ENCODE results near the gene SYTL2. TPM values are rescaled to one million over a fixed set of nuclear protein-coding genes. Genes with fewer than 3 reads are reported as not detected.
"Not testable (repeated sequence)": the region's sequence is repeated elsewhere in the genome, so short reads cannot be mapped to it uniquely, and the experiment has no call there.

SYTL2 gene
- total and polyA plus RNA-seq, 4 donors, result 29.2 to 57.4 (median 48.5) TPM

DNA sequence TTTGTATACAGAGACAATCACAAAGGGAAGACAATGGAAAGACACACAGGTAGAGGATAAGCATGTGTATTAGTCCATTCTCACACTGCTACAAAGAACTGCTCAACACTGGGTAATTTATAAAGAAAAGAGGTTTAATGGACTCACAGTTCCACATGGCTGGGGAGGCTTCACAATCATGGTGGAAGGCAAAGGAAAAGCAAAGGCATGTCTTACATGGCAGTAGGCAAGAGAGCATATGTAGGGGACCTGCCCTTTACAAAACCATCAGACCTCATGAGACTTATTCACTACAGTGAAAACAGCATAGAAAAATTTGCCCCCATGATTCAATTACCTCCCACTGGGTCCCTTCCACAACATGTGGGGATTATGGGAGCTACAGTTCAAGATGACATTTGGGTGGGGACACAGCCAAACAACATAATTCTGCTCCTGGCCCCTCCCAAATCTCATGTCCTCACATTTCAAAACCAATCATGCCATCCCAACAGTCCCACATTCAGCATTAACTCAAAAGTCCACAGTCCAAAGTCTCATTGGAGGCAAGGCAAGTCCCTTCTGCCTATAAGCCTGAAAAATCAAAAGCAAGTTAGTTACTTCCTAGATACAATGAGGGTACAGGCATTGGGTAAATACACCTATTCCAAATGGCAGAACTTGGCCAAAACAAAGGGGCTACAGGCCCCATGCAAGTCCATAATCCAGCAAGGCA lies 139.8 kb downstream of the SYTL2 start:
- H3K4me1 ChIP-seq (ENCODE audit: control insufficient read depth in 1 of 2, insufficient read depth in 2 of 2, low read length in 2 of 2); H3K27ac ChIP-seq (ENCODE audit: low read depth in 1 of 2, low read length in 2 of 2); DNase-seq; ATAC-seq (ENCODE audit: low FRiP score); H3K9me3 ChIP-seq (ENCODE audit: control insufficient read depth, low read length); H3K27me3 ChIP-seq (ENCODE audit: control insufficient read depth in 1 of 2, insufficient read depth in 2 of 2, low read length in 1 of 2); H3K36me3 ChIP-seq (ENCODE audit: control insufficient read depth in 1 of 2, insufficient read depth in 2 of 2, low read length in 1 of 2); intact Hi-C loops (cut with DNase I); H3K4me3 ChIP-seq (ENCODE audit: low read length in 2 of 2): not testable (repeated sequence)

DNA sequence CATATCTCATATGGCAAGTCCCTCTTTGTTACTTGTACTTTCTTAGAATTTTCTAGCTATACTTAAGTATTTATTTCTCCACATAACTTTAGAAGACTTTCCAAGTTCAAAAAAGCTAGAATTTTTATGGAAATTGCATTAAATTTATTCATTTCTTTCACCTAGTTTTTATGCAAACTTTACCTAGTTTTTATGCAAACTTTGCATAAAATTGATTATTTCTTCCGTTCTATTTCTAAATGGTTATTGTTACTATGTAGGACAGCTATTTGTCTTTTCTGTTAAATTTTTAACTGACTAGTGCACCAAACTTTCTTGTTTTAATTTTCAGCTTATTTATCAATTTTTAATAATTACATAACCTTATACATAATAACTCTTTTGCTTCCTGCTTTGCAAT lies 142.8 kb downstream of the SYTL2 start:
- no peaks in the 10 kb centered on the region for H3K4me1 ChIP-seq (ENCODE audit: control insufficient read depth in 1 of 2, insufficient read depth in 2 of 2, low read length in 2 of 2)
- intact Hi-C loops (cut with DNase I), result no loop called here
- no peaks in the 10 kb centered on the region for H3K27me3 ChIP-seq (ENCODE audit: control insufficient read depth in 1 of 2, insufficient read depth in 2 of 2, low read length in 1 of 2)
- ATAC-seq (ENCODE audit: low FRiP score), result no peak
- 92 to 94% methylated on average over 1 of the region's 1 CpG for WGBS, 2 donors
- H3K36me3 ChIP-seq (ENCODE audit: control insufficient read depth in 1 of 2, insufficient read depth in 2 of 2, low read length in 1 of 2), result no peaks in the 10 kb centered on the region
- no peak overlapping the region for H3K27ac ChIP-seq (ENCODE audit: low read depth in 1 of 2, low read length in 2 of 2)
- DNase-seq, result no peak
- no peak overlapping the region for H3K4me3 ChIP-seq (ENCODE audit: low read length in 2 of 2)
- no peaks in the 10 kb centered on the region for H3K9me3 ChIP-seq (ENCODE audit: control insufficient read depth, low read length)

DNA sequence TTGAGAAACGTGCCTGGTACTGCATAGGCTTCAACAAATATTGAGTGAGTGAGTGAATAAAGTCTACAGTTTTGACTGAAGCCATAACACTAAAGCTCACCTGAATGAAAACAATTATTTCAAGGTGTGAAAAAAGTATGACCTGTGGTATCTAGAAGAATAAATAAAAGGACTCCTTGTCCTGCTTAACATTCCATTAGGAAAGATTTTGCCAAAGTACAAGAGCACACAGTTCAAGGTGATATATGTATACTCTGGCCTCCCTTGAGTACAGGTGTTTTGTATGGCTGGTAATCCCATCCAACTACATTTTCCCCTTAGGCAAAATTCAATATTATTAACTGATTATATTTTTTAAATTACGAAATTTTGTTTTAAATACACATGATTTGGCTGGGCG lies 144.3 kb downstream of the SYTL2 start:
- whole genome bisulfite sequencing, 2 donors, result 85 to 87% methylated on average over 3 of the region's 3 CpGs

DNA sequence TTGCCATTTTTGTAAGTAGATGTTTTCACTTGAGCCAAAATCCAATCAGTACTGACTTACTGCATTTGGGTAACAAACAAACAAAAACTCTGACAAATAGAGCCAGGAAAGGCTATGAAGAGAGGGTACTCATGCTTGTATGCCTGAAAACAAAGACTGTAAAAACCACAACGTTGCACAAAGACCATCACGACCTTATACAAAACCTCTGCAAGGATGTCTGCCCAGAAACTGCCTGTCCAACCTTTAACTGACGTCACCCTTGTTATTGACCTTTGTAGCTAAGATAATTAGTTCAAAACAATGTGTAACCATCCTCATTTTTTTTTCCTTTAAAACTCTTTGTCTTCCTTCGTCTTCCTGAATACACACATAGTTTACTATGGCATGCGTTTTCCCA lies 145.2 kb downstream of the SYTL2 start:
- 81% methylated on average over 5 of the region's 5 CpGs for WGBS, 2 donors

More for the DNA sequence above, 144.3 kb downstream of the SYTL2 start:
- H3K27me3 ChIP-seq (ENCODE audit: control insufficient read depth in 1 of 2, insufficient read depth in 2 of 2, low read length in 1 of 2), result no peaks in the 10 kb centered on the region
- DNase-seq (no peak), ATAC-seq (ENCODE audit: low FRiP score) (no peak)
- no peak overlapping the region for H3K4me3 ChIP-seq (ENCODE audit: low read length in 2 of 2)
- H3K36me3 ChIP-seq (ENCODE audit: control insufficient read depth in 1 of 2, insufficient read depth in 2 of 2, low read length in 1 of 2), result no peaks in the 10 kb centered on the region
- H3K9me3 ChIP-seq (ENCODE audit: control insufficient read depth, low read length), result no peaks in the 10 kb centered on the region
- H3K27ac ChIP-seq (ENCODE audit: low read depth in 1 of 2, low read length in 2 of 2), result no peak overlapping the region
- no peaks in the 10 kb centered on the region for H3K4me1 ChIP-seq (ENCODE audit: control insufficient read depth in 1 of 2, insufficient read depth in 2 of 2, low read length in 2 of 2)
- intact Hi-C loops (cut with DNase I), result no loop called here

DNA sequence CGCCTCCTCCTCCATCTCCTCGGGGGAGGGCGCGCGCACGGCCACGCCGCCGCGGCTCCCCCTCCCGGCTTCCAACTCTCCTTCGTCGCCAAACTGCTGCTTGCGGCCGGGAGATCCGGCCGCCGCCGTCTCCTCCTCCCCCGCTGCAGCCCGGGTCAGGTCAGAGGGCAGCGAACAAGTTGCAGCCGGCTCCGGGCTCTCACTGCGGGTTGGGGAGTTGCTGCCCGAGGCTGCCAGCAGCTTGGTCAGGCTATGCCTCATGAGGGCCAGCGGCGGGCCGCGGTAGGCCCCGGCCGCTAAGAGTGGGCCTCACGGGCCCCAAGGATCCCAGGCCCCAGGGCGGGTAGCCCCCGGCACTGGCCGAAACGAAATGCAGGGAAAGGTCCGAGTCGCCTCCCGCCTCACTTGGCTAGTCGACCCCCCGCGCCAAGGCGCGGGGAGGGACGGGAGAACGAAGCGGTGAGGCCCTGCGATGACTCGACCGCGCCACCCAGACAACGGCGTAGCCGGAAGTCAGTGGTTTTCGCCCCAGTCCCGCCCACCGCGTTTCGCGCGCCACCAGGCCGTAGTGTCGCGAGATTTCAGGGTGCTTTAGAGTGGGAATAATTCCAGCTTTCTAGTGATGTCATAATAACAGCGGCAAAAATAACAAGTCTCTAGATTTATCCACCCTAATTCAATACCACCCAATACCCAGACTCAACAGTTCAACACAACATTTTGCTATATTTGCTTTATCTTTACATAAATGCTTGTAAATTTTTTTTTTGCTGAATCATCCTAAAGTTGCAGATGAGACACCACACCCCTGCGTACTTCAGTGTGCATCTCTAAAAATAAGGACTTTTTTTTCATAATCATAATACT lies 146.1 kb downstream of the SYTL2 start, which contains the start of gene CREBZF:
CREBZF (minus strand) TSS at position 515 of the 867 bp plus-strand sequence; CDS start at position 261, 254 bp downstream.
- ATAC-seq (ENCODE audit: low FRiP score) (peak; percentile 99), DNase-seq (peak; percentile 97 to 98)
- Histone ChIP-seq H3K4me1 (ENCODE audit: control insufficient read depth in 1 of 2, insufficient read depth in 2 of 2, low read length in 2 of 2) (no peaks in the 10 kb centered on the region), H3K27me3 (ENCODE audit: control insufficient read depth in 1 of 2, insufficient read depth in 2 of 2, low read length in 1 of 2) (no peaks in the 10 kb centered on the region), H3K36me3 (ENCODE audit: control insufficient read depth in 1 of 2, insufficient read depth in 2 of 2, low read length in 1 of 2) (no peaks in the 10 kb centered on the region), H3K9me3 (ENCODE audit: control insufficient read depth, low read length) (no peaks in the 10 kb centered on the region), H3K4me3 (ENCODE audit: low read length in 2 of 2) (peak within 1 kb of the TSS; percentile 45 to 59), H3K27ac (ENCODE audit: low read depth in 1 of 2, low read length in 2 of 2) (peak within 1 kb of the TSS; percentile 92 to 99)
- WGBS, 2 donors, result 0% methylated on average over 65 to 67 of the region's 67 CpGs
- intact Hi-C loops (cut with DNase I), result loop anchor here in 1 of 2 donors (1.0 kb wide), 1 partner anchor 37 kb away; the partner anchor contains the start of gene TMEM126B

More for the DNA sequence above, 145.2 kb downstream of the SYTL2 start:
- ATAC-seq (ENCODE audit: low FRiP score) (no peak), DNase-seq (no peak)
- intact Hi-C loops (cut with DNase I), result no loop called here
- H3K27ac ChIP-seq (ENCODE audit: low read depth in 1 of 2, low read length in 2 of 2), result no peak overlapping the region
- no peaks in the 10 kb centered on the region for H3K36me3 ChIP-seq (ENCODE audit: control insufficient read depth in 1 of 2, insufficient read depth in 2 of 2, low read length in 1 of 2)
- no peaks in the 10 kb centered on the region for H3K4me1 ChIP-seq (ENCODE audit: control insufficient read depth in 1 of 2, insufficient read depth in 2 of 2, low read length in 2 of 2)
- H3K4me3 ChIP-seq (ENCODE audit: low read length in 2 of 2), result no peak overlapping the region
- H3K27me3 ChIP-seq (ENCODE audit: control insufficient read depth in 1 of 2, insufficient read depth in 2 of 2, low read length in 1 of 2), result no peaks in the 10 kb centered on the region
- H3K9me3 ChIP-seq (ENCODE audit: control insufficient read depth, low read length), result no peaks in the 10 kb centered on the region

DNA sequence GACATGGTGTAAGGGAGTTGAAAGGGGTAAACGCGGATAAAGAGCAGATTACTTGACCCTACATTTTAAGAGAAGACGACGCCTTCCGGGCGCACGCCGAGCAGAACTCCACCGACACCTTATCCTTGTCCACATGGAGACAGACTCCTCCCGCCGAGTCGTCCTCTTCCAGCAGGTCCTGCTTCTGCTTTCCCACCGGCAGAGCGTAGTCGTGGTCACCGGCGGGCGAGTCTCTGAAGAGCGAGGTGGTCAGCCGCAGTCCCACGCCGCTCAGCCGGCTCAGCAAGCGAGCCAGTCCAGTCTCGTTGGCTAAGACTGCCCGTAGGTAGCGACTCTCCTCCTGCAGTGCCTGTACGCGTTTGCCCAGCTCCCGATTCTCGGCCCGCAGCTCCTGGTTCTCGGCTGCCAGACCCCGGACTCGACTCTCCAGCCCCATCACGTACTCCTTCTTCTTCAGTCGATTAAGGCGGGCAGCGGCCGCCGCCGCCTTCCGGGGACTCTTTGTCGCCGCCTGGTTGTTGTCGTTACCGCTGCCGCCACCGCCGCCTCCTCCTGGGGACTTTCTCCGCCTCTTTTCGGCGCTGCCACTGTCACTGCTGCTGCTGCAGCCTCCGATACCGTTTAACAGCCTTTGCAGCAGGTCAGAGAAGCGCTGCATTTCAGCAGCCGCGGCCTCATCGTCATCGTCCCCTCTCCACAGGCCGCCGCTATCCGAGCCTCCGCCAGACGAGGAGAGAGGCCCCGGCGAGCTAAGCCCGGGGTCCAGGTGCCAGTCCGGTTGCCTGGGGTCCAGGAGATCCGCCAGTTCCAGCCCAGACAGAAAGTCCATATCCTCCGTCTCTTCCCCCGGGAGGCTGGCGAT lies 147.0 kb downstream of the SYTL2 start:
- H3K27me3 ChIP-seq (ENCODE audit: control insufficient read depth in 1 of 2, insufficient read depth in 2 of 2, low read length in 1 of 2), result no peaks in the 10 kb centered on the region
- DNase-seq (peak; percentile 88 to 94), ATAC-seq (ENCODE audit: low FRiP score) (peak; percentile 88)
- no peaks in the 10 kb centered on the region for H3K9me3 ChIP-seq (ENCODE audit: control insufficient read depth, low read length)
- peak overlapping the region; percentile 45 to 59 for H3K4me3 ChIP-seq (ENCODE audit: low read length in 2 of 2)
- H3K4me1 ChIP-seq (ENCODE audit: control insufficient read depth in 1 of 2, insufficient read depth in 2 of 2, low read length in 2 of 2), result no peaks in the 10 kb centered on the region
- intact Hi-C loops (cut with DNase I), result loop anchor here in 1 of 2 donors (1.0 kb wide), 1 partner anchor 36 kb away; the partner anchor contains the start of gene TMEM126B
- H3K36me3 ChIP-seq (ENCODE audit: control insufficient read depth in 1 of 2, insufficient read depth in 2 of 2, low read length in 1 of 2), result no peaks in the 10 kb centered on the region
- H3K27ac ChIP-seq (ENCODE audit: low read depth in 1 of 2, low read length in 2 of 2), result peak overlapping the region; percentile 92 to 99
- 0% methylated on average over 72 to 73 of the region's 73 CpGs for WGBS, 2 donors

DNA sequence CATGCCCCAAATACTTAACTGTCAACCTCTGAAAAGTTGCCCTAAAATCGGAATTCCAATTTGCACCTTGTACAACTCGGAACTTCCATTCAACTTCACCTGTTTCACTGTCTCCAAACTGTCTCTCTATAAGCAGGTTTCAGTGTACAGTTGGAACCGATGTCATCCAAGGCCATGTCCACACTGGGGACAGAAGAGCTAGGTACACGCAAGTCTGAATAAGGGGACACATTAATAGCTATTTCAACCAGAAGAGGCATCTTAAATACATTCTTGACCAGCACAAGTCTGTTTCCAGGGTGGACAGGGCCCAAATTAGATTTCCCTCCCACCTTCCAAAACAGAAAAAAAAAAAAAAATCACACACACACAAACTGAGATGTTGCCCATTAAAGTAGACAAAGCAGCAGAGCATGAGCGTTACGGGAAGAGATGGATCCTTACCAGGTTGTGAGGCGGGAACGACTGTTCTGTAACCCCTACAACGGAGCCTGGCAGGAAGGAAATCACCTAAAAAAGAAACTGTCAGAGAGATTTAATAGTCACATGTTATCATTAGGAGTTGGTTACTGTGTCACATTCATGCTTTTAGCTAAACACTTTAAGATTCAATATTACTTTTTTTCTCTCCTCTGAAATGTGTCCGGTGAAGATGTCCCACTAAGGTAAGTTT lies 147.7 kb downstream of the SYTL2 start:
- intact Hi-C loops (cut with DNase I), result no loop called here
- WGBS, 2 donors, result 2 to 3% methylated on average over 10 of the region's 10 CpGs

More for the DNA sequence above, 147.7 kb downstream of the SYTL2 start:
- Histone ChIP-seq H3K9me3 (ENCODE audit: control insufficient read depth, low read length) (no peaks in the 10 kb centered on the region), H3K36me3 (ENCODE audit: control insufficient read depth in 1 of 2, insufficient read depth in 2 of 2, low read length in 1 of 2) (no peaks in the 10 kb centered on the region), H3K4me1 (ENCODE audit: control insufficient read depth in 1 of 2, insufficient read depth in 2 of 2, low read length in 2 of 2) (no peaks in the 10 kb centered on the region), H3K27me3 (ENCODE audit: control insufficient read depth in 1 of 2, insufficient read depth in 2 of 2, low read length in 1 of 2) (no peaks in the 10 kb centered on the region), H3K4me3 (ENCODE audit: low read length in 2 of 2) (peak overlapping the region; percentile 45 to 59), H3K27ac (ENCODE audit: low read depth in 1 of 2, low read length in 2 of 2) (peak overlapping the region in 1 of 2 donors; percentile 91)
- no peak for ATAC-seq (ENCODE audit: low FRiP score)
- DNase-seq, result no peak

Measured in aorta (tissue), 5 donors.